Measurements from ENCODE around the gene POM121L2. TPM values are rescaled to one million over a fixed set of nuclear protein-coding genes. Genes with fewer than 3 reads are reported as not detected.

Gene POM121L2
- total RNA-seq = not detected

- Histone ChIP-seq H3K4me1 (peaks cover 0 to 14% (median 0%) of the 10 kb centered on the region in 4 donors), H3K9me3 (peaks cover 0 to 24% (median 0%) of the 10 kb centered on the region in 4 donors), H3K27me3 (peaks cover 0 to 49% of the 10 kb centered on the region in 2 donors), H3K27ac (no peak within 1 kb of the TSS), H3K36me3 (no peaks in the 10 kb centered on the region), H3K4me3 (peak within 1 kb of the TSS; percentile 11 to 47 (median 28))
- TF ChIP-seq POLR2A (IDR thresholded peaks at IDR 0.05) = no peak
- TF ChIP-seq CTCF (IDR thresholded peaks at IDR 0.05) = peak in 3 of 5 experiments; percentile 20 to 49 (median 29)
- DNase-seq (ENCODE audit: low spot score in 2 of 2) = peak in 1 of 2 donors; percentile 9
- WGBS, 2 donors = 2 to 3% methylated on average over 45 to 47 of the region's 64 CpGs
Measured at GRCh38 chr6:27312146-27312949, at the start of gene POM121L2. Gene POM121L2, minus strand, starts transcription at chr6:27312273. Its CDS starts 103 bp downstream, at chr6:27312170.

- 88 to 100% methylated on average over 1 of the region's 1 CpG for WGBS, 2 donors
- Histone ChIP-seq H3K4me1 (no peaks in the 10 kb centered on the region), H3K9me3 (peaks cover 0 to 69% (median 22%) of the 10 kb centered on the region in 4 donors), H3K27ac (no peak overlapping the region), H3K36me3 (peaks cover 0 to 56% (median 0%) of the 10 kb centered on the region in 3 donors), H3K4me3 (no peak overlapping the region), H3K27me3 (no peaks in the 10 kb centered on the region)
- no peak for TF ChIP-seq POLR2A (IDR thresholded peaks at IDR 0.05)
- no peak for TF ChIP-seq EP300 (IDR thresholded peaks at IDR 0.05)
- TF ChIP-seq CTCF (IDR thresholded peaks at IDR 0.05) = no peak
- no peak for DNase-seq (ENCODE audit: low spot score in 2 of 2)
Measured at GRCh38 chr6:27359231-27359630, 47.2 kb upstream of the POM121L2 start.

GRCh38 chr6:27358786-27359185, 46.7 kb upstream of the POM121L2 start:
- no peak for DNase-seq (ENCODE audit: low spot score in 2 of 2)
- Histone ChIP-seq H3K9me3 (peaks cover 0 to 73% (median 24%) of the 10 kb centered on the region in 4 donors), H3K4me1 (no peaks in the 10 kb centered on the region), H3K27me3 (no peaks in the 10 kb centered on the region), H3K36me3 (peaks cover 0 to 51% (median 0%) of the 10 kb centered on the region in 3 donors), H3K27ac (no peak overlapping the region), H3K4me3 (no peak overlapping the region)
- 76 to 81% methylated on average over 2 of the region's 2 CpGs for WGBS, 2 donors
- no peak for TF ChIP-seq EP300 (IDR thresholded peaks at IDR 0.05)
- TF ChIP-seq POLR2A (IDR thresholded peaks at IDR 0.05) = no peak
- no peak for TF ChIP-seq CTCF (IDR thresholded peaks at IDR 0.05)

- no peak for DNase-seq (ENCODE audit: low spot score in 2 of 2)
- H3K27me3 ChIP-seq = no peaks in the 10 kb centered on the region
- H3K9me3 ChIP-seq = peaks cover 0 to 42% (median 13%) of the 10 kb centered on the region in 4 donors
- H3K4me1 ChIP-seq = no peaks in the 10 kb centered on the region
- WGBS, 2 donors = 80 to 81% methylated on average over 4 of the region's 4 CpGs
- no peak overlapping the region for H3K4me3 ChIP-seq
- no peak for TF ChIP-seq POLR2A (IDR thresholded peaks at IDR 0.05)
- TF ChIP-seq EP300 (IDR thresholded peaks at IDR 0.05) = no peak
- TF ChIP-seq CTCF (IDR thresholded peaks at IDR 0.05) = no peak
- no peak overlapping the region for H3K27ac ChIP-seq
- H3K36me3 ChIP-seq = peaks cover 0 to 5% (median 0%) of the 10 kb centered on the region in 3 donors
Measured at GRCh38 chr6:27352850-27353249, 40.8 kb upstream of the POM121L2 start.

- 57 to 63% methylated on average over 10 of the region's 10 CpGs for WGBS, 2 donors
- peaks cover 0 to 9% (median 2%) of the 10 kb centered on the region in 4 donors for H3K4me1 ChIP-seq
- H3K4me3 ChIP-seq = no peak overlapping the region
- peaks cover 0 to 7% (median 0%) of the 10 kb centered on the region in 4 donors for H3K9me3 ChIP-seq
- H3K27ac ChIP-seq = no peak overlapping the region
- DNase-seq (ENCODE audit: low spot score in 2 of 2) = no peak
- peaks cover 0 to 9% of the 10 kb centered on the region in 2 donors for H3K27me3 ChIP-seq
- no peaks in the 10 kb centered on the region for H3K36me3 ChIP-seq
- TF ChIP-seq EP300 (IDR thresholded peaks at IDR 0.05) = no peak
Measured at GRCh38 chr6:27334141-27334540, 22.1 kb upstream of the POM121L2 start.

Measured in tibial nerve (tissue), 4 donors.